T-helper 9 cell (primary cell): ENCODE data around the gene SLC25A30.
A peak's percentile ranks its signal among the peaks of the same experiment; 100 is the strongest.
"Not testable (repeated sequence)": the region's sequence is repeated elsewhere in the genome, so short reads cannot be mapped to it uniquely, and the experiment has no call there.

ENCODE experiments used
- DNase-seq: peaks from one replicate; pipeline ENCODE4 v3.0.0-alpha.2; 2020

The SLC25A30 gene

DNA sequence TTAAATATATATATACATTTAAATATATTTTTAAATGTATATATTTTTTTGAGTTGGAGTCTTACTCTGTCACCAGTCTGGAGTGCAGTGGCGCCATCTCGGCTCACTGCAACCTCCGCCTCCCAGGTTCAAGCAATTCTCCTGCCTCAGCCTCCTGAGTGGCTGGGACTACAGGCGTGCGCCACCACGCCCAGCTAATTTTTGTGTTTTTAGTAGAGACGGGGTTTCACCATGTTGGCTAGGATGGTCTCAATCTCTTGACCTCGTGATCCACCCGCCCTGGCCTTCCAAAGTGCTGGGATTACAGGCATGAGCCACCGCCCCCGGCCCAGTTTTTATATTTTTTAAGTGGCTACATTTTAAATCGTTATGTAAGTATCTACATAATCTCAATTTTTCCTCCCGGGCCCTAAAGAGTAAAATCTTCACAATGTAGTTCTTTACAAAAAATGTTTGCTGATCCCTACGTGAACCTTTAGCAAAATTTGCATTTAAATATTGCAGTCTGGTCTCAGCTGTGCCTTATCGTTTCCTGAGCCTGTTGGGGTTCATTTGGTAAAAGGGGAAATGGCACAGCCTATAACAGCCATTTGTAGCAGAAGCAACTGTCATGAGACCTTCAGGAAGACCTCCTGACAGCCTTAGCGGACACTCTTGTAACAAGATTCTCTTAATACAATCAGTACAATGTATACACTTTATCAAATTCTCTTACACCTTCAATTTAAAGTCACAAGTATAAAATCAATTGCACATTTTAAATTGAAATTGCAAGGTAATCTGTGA, 8.1 kb upstream of the SLC25A30 start:
- DNase-seq, result not testable (repeated sequence)

GRCh38 chr13:45422731-45423292, 4.6 kb upstream of the SLC25A30 start:
- no peak for DNase-seq

DNA sequence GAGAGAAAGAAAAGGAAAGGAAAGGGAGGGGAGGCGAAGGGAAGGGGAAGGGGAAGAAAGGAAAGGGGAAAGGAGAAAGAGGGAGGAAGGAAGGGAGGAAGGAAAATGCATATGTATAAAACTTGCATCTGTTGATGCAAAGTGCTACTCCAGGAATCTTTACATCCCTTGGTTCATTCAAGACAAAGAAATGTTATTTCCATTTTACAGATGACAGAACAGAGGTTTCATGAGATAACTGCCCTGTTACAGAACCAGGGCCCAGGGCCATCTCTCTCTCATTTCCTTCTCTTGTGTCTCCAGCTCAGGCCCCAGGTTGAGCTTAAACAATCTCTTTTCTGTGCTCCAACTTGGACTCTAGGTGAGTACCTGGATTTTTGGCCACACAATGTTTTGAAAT, 1.8 kb upstream of the SLC25A30 start:
- DNase-seq, result no peak

DNA sequence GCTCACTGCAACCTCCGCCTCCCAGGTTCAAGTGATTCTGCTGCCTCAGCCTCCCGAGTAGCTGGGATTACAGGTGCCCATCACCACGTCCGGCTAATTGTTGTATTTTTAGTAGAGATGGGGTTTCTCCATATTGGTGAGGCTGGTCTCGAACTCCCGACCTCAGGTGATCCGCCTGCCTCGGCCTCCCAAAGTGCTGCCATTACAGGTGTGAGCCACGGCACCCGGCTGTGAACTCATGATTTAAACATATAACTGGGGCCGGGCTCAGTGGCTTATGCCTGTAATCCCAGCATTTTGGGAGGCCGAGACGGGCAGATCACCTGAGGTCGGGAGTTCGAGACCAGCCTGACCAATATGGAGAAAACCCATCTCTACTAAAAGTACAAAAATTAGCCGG, 1.2 kb upstream of the SLC25A30 start:
- not testable (repeated sequence) for DNase-seq

DNA sequence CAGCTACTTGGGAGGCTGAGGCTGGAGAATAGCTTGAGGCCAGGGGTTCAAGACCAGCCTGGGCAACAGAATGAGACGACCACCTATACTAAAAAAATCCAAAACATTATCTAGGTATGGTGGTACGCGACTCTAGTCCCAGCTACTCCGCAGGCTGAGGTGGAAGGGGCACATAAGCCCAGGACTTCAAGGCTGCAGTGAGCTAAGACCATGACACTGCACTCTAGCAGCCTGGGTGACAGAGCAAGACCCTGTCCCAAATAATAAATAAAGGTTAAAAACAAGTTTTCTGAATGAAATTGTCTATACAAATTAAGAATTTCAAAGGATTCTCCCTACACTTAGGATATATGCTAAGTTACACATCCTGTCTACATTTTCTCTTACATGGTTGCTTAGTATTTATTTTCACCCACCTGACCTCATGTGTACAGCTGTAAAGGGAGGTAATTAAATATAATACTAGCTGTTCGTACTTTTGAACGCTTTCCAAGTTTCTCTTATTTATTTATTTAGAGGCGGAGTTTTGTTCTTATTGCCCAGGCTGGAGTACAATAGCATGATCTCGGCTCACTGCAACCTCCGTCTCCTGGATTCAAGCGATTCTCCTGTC, 1.6 kb downstream of the SLC25A30 start:
- DNase-seq, result no peak

DNA sequence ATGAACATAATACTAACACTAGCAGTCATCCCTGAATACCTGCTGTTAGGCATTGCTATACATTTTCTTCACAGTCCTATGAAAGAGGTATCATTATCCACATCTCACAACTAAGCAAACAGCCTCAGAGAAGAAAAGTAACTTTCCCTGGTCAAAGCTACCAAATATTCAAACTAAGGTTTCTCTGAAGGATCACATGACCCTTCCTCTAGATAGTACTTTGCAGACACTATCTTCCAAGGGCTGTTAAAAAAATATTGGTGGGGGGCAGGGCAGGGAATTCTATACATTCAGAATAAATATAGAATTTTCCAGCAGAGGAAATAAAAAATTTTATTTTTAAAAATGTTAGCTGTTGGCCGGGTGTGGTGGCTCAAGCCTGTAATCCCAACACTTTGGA, 3.1 kb downstream of the SLC25A30 start:
- DNase-seq, result no peak

- no peak for DNase-seq
Measured at GRCh38 chr13:45413826-45414307, 4.3 kb downstream of the SLC25A30 start.

DNA sequence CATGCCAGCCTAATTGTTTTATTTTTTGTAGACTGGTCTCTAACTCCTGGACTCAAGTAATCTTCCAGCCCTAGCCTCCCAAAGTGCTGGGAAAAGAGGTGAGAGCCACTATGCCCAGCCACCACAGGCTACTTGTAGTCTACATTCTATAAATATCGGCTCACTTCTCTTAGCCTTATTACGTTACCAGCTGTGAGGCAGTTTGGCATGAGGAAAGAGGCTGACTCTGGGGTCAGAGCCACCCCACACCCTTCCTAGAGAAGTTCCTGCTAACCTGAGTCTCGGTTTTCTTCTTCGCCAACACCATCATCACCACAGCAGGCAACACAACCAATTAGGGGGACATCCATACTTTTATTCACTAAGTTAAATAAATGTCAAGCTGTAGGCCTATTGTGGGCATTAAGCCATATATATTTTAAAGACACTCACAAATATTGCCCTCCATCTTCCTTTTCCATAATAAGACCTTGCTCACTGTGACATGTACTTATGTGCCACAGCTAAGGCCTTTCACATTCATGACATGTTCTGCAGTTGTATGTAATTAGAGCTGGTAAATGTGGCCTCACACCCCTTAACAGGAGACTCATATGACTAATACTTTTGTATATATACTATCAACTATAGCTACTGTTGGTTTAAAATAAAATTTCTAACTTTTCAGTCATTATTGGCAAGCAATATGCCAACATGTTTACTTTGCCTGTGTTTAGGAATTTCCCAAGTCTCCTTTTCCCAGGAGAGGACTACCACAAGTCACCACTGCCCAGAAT, 5.7 kb downstream of the SLC25A30 start:
- no peak for DNase-seq

DNA sequence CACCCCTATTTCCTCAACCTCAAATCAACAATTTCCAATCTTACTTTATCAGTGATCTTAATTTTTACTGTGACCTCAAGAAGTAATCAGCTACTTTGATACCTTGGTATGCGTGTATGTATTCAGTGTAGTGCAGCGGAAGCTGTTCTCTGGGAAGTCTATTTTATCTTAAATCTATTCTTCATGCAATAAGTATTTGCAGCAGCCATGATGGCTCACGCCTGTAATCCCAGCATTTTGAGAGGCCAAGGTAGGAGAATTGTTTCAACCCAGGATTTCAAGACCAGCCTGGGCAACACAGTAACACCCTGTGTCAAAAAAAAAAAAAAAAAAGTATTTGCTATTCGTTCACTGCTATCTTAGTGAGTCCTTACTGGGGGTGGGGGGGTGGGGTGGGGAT, 6.5 kb downstream of the SLC25A30 start:
- no peak for DNase-seq

DNA sequence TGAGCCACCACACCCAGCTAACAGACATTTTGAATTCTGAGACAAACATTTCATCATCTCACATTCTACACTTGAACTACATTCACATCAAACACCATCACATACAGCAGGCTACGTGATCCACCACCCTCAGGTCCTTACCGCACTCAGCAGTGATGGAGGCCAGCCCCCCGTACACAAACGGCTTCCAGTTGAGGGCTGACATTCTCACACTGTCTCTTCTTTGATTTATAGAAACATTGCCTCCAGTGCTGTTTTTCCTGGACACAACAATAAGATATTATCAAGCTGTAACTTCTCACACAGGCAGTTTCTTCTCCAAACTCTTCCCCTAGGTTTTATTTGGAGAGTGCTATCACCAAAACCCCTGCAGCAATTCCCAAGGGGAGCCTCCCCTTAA, 7.0 kb downstream of the SLC25A30 start:
- no peak for DNase-seq

- DNase-seq, result no peak
Measured at GRCh38 chr13:45410466-45410865, 7.7 kb downstream of the SLC25A30 start.

- no peak for DNase-seq
Measured at GRCh38 chr13:45410001-45410400, 8.2 kb downstream of the SLC25A30 start.

DNA sequence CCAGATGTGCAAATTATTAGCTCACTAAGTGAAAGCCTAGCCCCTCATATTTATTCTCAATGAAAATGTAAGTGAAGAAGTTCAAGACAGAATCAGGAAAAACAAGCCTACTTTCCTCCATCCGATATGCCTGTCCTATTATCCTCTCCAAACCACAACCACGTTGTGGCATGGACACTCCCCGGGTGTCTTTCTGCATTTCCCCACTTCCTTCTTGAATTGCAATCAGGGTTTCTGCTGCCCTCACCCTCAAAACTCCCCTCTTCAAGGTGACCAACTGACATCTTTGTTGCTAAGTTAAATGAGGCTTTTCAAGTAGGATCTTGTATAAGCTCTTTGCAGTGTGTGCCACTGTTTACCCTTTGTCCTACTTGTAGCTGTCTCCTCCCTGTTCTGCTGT, 11.8 kb downstream of the SLC25A30 start:
- no peak for DNase-seq

- DNase-seq, result no peak
Measured at GRCh38 chr13:45403081-45403480, 15.1 kb downstream of the SLC25A30 start.

DNA sequence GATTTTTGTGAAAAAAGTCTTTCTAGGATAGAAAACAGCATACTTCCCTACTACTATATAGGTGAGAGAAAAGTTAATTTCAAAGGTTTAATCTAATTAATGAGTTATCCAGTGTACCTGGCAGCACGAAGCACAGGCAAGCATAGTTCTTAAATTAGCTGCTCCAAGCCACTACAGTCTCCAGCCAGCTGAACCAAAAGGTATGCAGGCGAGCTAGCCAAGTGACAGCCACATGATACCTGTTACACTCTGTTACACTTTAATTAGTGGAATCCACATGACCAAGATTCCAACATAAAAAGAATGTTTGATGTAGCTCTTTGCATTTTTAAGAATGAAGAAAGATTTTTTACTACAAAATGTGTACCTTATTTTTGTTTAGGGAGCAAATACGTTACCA, 15.5 kb downstream of the SLC25A30 start:
- no peak for DNase-seq

DNA sequence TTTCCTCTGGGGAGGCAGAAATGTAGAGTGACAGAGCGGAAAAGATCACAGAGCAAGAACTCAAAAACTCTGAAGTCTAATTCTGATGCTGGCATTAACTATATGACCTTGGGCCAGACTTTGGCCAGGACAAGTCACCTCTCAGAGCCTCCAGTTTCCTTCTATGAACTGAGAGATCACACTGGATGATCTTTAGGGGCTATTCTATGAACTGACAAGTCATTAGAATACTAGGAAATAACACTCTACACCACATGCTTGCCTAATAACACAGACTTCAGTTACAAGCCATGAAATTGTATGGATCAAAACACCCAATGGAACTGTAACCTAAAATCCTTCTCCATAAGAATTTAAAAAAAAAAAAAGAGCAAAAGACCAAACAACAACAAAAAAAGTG, 16.9 kb downstream of the SLC25A30 start:
- no peak for DNase-seq

DNA sequence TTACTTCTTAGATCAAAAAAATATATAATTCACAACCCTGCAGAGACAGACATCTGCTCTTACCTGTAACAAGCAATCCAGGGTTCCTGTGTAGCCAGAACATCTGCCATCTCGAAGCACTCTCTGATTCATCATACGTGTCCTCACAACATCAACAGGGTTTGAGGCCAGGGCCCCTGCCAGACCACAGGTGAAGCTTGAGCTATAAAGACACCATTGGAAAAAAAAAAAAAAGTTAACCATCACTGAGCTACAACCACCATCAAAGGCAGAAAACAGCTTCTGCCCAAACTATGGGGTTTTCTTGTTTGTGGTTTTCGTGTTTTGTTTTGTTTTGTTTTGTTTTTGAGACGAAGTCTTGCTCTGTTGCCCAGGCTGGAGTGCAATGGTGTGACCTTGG, 19.3 kb downstream of the SLC25A30 start:
- DNase-seq, result peak; percentile 27

- no peak for DNase-seq
Measured at GRCh38 chr13:45396533-45397095, 21.6 kb downstream of the SLC25A30 start.

- no peak for DNase-seq
Measured at GRCh38 chr13:45393941-45394570, 24.1 kb downstream of the SLC25A30 start.

DNA sequence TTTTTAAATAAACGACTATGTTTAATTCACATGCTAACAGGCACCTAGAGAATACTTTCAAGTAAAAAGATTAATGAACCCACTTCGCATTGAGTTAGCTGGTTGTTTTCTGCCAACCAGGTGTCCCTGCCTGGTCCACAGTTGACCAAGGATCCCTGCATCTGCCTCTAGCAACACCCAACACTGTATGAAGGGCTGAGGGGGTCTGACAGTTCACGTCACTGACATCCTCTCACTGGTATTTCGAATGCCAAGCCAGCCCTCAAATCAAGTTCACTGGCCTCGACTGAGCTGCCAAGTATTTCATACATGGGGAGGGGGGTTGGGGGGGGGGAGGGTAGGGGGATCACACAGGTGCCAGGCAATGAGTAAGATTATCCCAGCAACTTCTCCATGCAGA, 25.4 kb downstream of the SLC25A30 start:
- DNase-seq, result no peak

GRCh38 chr13:45391926-45392325, 26.2 kb downstream of the SLC25A30 start:
- no peak for DNase-seq

GRCh38 chr13:45391128-45391527, 27.0 kb downstream of the SLC25A30 start:
- not testable (repeated sequence) for DNase-seq
